ENCODE results near the gene LAMA3.

DNA sequence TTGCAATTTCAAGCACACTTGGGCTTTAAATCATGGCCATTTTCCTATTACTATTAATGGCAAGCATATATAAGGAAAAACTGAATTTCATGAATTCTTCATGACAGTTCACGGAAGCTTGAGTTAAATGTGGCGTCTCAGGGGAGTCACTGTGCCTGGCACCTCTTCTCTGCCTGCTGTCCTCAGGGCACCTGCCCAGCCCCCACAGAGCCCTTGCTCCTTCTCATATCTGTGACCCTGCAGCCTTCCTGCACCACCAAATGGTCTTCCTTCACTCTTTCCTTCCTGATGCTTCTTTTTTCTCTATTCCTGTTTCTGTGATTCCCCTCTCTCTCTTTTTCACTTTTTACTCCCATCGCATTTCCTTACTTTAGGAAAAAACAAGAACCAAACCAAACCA lies 35.4 kb downstream of the LAMA3 start:
- TF ChIP-seq, protein P1, sequence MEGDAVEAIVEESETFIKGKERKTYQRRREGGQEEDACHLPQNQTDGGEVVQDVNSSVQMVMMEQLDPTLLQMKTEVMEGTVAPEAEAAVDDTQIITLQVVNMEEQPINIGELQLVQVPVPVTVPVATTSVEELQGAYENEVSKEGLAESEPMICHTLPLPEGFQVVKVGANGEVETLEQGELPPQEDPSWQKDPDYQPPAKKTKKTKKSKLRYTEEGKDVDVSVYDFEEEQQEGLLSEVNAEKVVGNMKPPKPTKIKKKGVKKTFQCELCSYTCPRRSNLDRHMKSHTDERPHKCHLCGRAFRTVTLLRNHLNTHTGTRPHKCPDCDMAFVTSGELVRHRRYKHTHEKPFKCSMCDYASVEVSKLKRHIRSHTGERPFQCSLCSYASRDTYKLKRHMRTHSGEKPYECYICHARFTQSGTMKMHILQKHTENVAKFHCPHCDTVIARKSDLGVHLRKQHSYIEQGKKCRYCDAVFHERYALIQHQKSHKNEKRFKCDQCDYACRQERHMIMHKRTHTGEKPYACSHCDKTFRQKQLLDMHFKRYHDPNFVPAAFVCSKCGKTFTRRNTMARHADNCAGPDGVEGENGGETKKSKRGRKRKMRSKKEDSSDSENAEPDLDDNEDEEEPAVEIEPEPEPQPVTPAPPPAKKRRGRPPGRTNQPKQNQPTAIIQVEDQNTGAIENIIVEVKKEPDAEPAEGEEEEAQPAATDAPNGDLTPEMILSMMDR (IDR thresholded peaks at IDR 0.05; ENCODE audit: extremely low read depth in 1 of 2, insufficient read depth in 1 of 2, low read depth in 1 of 2, low read length in 2 of 2) = no peak
- TF ChIP-seq, protein P2, sequence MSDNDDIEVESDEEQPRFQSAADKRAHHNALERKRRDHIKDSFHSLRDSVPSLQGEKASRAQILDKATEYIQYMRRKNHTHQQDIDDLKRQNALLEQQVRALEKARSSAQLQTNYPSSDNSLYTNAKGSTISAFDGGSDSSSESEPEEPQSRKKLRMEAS (IDR thresholded peaks at IDR 0.05; ENCODE audit: insufficient read depth, insufficient read length) = no peak
- no peak for TF ChIP-seq POLR2AphosphoS5 (IDR thresholded peaks at IDR 0.05; ENCODE audit: insufficient read depth, low read depth, low read length)
- no peak for TF ChIP-seq EZH2 (IDR thresholded peaks at IDR 0.05; ENCODE audit: borderline replicate concordance, low read depth, low read length, severe bottlenecking)
- no peak for TF ChIP-seq POLR2A (IDR thresholded peaks at IDR 0.05; ENCODE audit: low read depth, low read length)
- TF ChIP-seq JUN (IDR thresholded peaks at IDR 0.05; ENCODE audit: borderline replicate concordance, insufficient read depth, insufficient read length, low read depth) = no peak
- no peak for TF ChIP-seq MYC (IDR thresholded peaks at IDR 0.05; ENCODE audit: low read depth, low read length)
- TF ChIP-seq FOS (IDR thresholded peaks at IDR 0.05; ENCODE audit: borderline replicate concordance, insufficient read depth, low read length) = no peak

All from endothelial cell of umbilical vein (primary cell).